ENCODE data around the gene SLC25A47. TPM values are rescaled to one million over a fixed set of nuclear protein-coding genes. Genes with fewer than 3 reads are reported as not detected.

SLC25A47 gene
- total RNA-seq, 1 donor, result not detected

- TF ChIP-seq CTCF (IDR thresholded peaks at IDR 0.05; ENCODE audit: insufficient read depth, low read length), result no peak
- no peak for DNase-seq (ENCODE audit: low read depth)
- H3K4me3 ChIP-seq (ENCODE audit: low read depth, low read length), result no peak overlapping the region
Measured at GRCh38 chr14:100348784-100349685, 25.9 kb downstream of the SLC25A47 start.

DNA sequence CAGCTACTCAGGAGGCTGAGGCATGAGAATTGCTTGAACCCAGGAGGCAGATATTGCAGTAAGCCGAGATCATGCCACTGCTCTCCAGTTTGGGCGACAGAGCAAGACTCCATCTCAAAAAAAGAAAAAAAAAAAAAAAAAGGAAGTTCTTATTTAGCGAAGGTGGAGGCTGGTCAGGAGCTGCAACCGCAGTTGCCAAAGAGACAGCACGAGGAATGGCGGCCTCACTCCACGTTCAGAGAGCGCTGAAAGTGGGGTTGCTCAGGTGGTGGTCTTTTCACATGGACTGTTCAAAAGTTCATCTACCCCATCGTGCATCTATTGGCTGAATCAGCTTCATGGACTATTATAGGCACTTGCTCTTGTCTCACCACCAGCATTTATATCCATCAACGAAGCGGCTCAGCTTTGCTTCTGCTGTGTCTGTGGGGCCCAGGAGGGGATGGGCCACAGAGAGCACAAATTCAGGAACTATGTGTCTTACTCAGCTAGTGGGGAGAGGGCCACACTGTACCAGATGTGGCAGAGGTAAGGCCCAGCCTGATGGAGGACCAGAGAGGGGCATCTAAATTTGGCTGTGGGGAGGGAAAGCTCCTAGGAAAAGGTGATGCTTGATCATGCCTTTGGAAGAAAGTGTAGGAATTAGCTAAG lies 27.3 kb downstream of the SLC25A47 start:
- no peak for TF ChIP-seq CTCF (IDR thresholded peaks at IDR 0.05; ENCODE audit: insufficient read depth, low read length)
- no peak overlapping the region for H3K4me3 ChIP-seq (ENCODE audit: low read depth, low read length)
- no peak for DNase-seq (ENCODE audit: low read depth)

- no peak overlapping the region for H3K4me3 ChIP-seq (ENCODE audit: low read depth, low read length)
- no peak for DNase-seq (ENCODE audit: low read depth)
- TF ChIP-seq CTCF (IDR thresholded peaks at IDR 0.05; ENCODE audit: insufficient read depth, low read length), result no peak
Measured at GRCh38 chr14:100350986-100351385, 27.8 kb downstream of the SLC25A47 start.

DNA sequence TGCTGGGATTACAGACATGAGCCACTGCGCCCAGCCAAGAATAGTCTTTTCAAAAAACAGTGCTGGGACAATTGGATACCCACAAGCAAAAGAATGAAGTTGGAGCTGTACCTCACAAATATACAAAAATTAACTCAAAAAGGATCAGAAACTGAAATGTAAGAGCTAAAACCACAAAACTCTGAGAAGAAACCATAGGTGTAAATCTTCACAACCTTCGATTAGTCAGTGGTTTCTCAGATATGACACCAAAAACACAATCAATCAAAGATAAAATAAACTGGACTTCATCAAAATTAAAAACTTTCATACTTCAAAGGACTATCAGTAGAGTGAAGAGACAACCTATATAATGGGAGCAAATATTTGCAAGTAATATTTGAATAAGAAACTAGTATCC lies 35.3 kb downstream of the SLC25A47 start:
- no peak for TF ChIP-seq CTCF (IDR thresholded peaks at IDR 0.05; ENCODE audit: insufficient read depth, low read length)
- DNase-seq (ENCODE audit: low read depth), result no peak
- no peak overlapping the region for H3K4me3 ChIP-seq (ENCODE audit: low read depth, low read length)

DNA sequence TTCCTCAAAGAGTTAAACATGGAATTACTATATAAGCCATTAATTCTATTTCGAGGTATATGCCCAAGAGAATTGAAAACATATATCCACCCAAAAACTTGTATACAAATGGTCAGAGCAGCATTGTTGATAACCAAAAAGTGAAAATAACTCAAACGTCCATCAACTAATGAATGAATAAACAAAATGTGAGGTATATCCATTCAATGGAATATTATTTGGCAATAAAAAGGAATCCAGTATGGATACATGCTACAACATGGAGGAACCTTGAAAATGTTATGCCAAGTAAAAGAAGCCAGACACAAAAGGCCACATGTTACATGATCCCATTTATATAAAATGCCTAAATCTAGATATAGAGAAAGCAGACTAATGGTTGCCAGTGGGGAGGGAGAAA lies 36.0 kb downstream of the SLC25A47 start:
- TF ChIP-seq CTCF (IDR thresholded peaks at IDR 0.05; ENCODE audit: insufficient read depth, low read length), result no peak
- H3K4me3 ChIP-seq (ENCODE audit: low read depth, low read length), result no peak overlapping the region
- DNase-seq (ENCODE audit: low read depth), result no peak

DNA sequence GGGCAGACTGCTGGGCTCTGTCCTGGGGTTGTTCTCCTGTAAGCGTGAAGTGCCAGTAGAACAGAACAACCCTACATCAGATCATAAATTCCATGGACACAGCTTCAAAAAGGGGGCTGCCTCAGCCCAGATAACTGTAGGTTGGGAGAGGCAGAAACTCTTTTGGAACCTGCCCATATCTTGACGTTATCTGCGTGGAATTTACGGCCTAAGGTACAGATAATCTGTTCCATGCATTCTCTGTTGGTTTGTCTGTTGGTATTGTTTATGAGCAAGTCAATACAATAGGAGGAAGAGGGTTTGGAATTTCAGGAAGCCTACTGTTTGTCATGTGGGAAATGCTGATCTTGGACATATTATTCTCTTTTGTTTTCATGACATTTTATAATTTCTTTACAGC lies 36.7 kb downstream of the SLC25A47 start:
- TF ChIP-seq CTCF (IDR thresholded peaks at IDR 0.05; ENCODE audit: insufficient read depth, low read length), result no peak
- no peak overlapping the region for H3K4me3 ChIP-seq (ENCODE audit: low read depth, low read length)
- DNase-seq (ENCODE audit: low read depth), result no peak
